ENCODE results near the gene NAA60.

GRCh38 chr16:3408561-3409197 is 34.8 kb upstream of the NAA60 start:
- TF ChIP-seq CTCF (IDR thresholded peaks at IDR 0.05) (no peak), POLR2A (IDR thresholded peaks at IDR 0.05) (no peak)

Measured in Peyer's patch (tissue), 4 donors.